Ammon's horn (tissue), 1 donor: ENCODE results near the gene ADAM12.

Experiments
- DNase-seq: peaks from one replicate; pipeline ENCODE4 v3.0.0-alpha.2; 2016; ENCODE audit warnings: low spot score

ADAM12 gene

DNA sequence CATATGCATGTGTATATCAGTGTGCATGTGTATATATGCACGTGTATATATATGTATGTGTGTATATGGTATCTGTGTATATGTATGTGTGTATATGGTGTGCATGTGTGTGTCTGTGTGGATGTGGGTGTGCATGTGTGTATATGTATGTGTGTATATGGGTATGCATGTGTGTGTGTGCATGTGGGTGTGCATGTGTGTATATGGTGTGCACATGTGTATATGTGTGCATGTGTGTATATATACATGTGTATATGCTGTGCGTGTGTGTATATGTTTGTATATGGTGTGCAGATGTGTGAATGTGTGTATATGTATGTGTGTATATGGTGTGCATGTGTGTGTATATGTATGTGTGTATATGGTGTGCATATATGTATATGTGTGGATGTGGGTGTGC, 245.2 kb downstream of the ADAM12 start:
- no peak for DNase-seq

GRCh38 chr10:126140746-126141273, 247.5 kb downstream of the ADAM12 start:
- no peak for DNase-seq

DNA sequence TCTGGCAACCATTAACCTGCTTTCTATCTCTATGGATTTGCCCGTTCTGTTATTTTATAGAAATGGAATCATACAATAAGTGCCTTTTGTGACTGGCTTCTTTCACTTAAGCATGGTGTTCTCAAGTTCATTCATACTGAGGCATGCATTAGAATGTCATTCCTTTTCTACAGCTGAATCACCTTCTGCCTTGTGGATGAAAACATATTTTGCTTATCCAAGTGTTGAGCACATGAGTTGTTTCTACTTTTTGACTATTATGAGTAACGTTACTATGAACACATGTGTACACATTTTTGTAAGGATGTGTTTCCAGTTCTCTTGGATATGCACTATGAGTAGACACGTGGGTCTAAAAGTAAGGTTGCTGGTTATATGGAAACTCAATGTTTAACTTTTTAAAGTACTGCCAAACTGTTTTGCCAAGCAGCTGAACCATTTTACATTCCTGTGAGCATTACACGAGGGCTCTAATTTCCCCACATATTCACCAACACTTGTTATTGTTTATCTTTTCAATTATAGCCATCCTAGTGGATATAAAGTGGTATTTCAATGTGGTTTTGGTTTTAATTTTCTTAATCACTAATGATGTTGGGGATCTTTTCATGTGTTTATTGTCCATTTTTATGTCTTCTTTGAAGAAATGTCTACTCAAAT, 250.6 kb downstream of the ADAM12 start:
- DNase-seq: no peak

DNA sequence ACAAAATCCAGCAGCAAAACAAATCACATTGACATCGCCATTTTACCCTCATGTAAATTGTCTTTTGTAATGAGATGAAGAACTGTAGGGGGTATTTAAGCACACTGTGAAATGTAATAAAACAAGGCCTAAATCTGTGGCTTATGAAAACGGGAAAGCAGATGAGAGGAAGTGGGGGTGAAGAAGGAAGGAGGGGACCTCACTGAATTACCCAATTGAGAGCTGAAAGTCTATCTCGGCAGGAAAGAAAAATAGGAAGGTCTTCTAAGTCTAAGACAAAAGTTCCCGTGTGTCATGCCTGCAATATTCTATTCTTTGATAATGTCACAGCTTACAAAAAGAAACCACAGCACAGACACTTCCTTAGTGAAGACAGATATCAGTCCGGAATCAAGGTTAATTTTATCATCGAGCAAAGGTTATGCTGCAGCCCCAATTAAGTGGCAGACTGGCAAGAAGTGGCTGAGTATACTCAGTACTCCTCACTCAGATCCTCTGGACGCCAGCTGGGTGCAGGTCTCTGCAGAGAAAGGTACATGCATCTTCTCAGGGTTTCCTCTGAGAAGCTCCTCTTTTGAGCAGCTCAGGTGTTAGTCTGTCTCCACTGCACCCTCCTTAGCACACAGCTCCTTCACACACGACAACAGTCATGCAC, 252.2 kb downstream of the ADAM12 start:
- no peak for DNase-seq

DNA sequence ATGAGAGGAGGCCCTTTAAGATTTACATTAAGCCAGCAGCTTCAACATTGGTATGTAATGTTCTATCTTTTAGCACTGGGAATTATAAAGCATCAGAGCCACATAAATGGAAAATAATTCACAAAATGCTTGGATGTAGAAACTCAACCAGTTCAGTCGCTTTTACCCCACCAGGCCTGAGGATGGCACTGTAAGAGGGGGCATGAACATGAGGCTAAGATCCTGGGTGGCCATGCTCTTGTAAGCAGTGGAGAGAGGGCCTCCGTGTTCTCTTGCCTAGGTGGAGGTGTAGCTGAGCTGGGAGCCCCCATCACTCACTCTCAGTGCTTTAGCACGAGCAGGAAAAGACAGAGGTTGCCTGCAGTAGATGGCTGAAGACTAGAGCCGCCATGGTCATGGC, 253.1 kb downstream of the ADAM12 start:
- no peak for DNase-seq

DNA sequence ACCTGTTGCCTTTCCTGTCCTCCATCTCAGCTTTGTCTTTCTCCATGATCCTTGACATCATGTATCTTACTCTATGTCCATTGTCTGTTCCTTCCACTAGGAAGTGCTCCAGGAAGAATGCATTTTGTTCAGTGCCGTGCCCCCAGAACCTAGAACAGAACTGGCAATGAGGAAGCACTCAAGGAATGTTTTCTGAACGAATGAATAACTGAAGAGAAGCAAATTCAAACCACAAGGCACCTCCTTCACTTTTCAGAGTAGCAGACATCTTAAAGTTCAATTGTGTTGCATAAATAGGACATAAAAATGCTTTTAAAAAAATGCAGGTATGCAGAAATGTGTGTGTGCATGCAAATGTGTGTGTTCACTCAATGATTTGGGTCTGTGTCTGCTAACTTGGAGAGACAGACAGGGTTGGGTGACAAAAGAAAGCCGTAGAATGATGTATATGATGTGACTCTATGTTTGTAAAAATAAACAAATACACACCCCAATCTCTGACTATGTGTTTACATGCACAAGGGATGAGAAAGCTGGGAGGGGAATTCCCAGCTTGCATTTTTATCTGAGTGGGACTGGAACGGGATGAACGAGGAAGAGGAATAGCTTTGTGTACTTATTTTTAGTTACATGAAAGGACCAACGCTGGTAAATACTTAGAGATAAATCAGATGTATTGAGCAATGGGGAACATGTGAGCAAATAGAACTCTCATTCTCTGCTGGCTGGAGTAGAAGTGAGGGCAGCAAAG, 254.2 kb downstream of the ADAM12 start:
- DNase-seq: no peak

GRCh38 chr10:126133082-126133620, 255.1 kb downstream of the ADAM12 start:
- no peak for DNase-seq

- DNase-seq: no peak
Observed at GRCh38 chr10:126131341-126131740, 256.9 kb downstream of the ADAM12 start.

GRCh38 chr10:126130271-126130710, 258.0 kb downstream of the ADAM12 start:
- DNase-seq: no peak

- no peak for DNase-seq
Observed at GRCh38 chr10:126129026-126129425, 259.3 kb downstream of the ADAM12 start.

DNA sequence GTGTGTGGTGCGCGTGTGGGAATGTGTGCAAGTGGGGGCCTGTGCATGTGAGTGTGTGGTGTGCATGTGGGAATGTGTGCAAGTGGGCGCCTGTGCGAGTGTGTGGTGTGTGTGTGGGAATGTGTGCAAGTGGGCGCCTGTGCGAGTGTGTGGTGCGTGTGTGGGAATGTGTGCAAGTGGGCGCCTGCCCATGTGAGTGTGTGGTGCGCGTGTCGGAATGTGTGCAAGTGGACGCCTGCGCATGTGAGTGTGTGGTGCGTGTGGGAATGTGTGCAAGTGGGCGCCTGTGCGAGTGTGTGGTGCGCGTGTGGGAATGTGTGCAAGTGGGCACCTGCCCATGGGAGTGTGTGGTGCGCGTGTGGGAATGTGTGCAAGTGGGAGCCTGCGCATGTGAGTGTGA, 259.7 kb downstream of the ADAM12 start:
- no peak for DNase-seq

DNA sequence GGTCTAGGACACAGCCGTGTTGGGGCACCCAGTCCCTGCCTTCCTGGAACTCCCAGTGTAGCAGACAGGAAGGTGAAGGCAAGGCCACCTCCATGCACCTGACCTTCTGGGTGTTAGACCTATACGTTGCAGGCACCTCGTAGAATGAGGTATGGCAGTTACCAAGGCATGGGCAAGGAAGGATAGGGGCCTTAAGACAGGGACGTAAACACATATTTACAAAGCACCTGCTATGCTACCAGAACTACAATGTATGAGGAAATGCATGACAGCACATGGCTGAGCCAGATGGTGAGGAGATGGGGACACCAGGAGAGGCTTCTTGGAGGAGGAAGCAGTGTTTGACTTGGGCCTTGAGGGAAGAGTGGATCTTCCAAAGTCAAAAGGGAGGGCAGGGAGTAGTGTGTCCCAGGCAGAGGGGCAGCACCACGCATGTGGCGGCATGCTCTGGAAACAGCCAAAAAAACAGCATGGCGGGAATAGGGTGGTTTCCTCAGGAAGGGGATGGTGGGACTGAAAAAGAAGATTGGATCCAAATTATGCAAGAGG, 260.7 kb downstream of the ADAM12 start:
- DNase-seq: no peak

DNA sequence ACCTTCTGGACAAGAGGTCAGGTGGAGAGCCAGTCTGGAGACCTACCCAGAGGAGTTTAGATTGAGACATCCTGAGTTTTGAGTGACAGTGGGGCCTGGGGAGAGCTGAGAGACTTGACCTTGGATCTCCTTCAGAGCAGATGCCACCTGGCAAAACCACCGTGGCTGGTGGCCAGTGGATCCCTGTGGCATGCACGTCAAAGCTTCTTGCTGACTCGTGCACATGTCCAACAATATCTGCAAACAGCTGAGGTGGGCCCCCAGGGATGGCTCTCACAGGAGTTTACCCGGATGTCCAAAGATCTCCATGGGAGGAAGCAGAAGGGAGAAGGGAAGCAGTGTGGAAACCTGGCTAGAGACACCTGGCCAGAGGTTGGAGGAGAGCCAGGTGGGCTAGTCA, 261.4 kb downstream of the ADAM12 start:
- no peak for DNase-seq

DNA sequence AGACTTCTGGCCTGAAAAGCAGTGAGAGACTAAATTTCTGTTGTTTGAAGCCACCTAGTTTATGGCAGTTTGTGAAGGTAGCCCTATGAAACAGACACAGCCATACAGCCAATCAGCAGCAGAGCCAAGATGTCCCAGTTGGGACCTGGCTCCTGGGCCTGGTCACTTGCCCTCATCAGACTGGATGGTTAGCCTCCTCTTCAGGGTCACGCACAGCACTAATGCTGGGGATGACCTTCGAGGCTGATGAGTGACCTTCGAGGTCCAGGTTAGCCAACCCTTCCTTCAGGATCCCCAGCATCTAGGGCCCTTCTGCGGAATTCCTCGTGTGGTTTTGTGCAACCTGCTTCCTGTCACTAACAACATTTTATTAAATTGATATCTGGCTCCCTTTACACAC, 262.3 kb downstream of the ADAM12 start:
- no peak for DNase-seq

- DNase-seq: no peak
Observed at GRCh38 chr10:126124668-126125349, 263.5 kb downstream of the ADAM12 start.

DNA sequence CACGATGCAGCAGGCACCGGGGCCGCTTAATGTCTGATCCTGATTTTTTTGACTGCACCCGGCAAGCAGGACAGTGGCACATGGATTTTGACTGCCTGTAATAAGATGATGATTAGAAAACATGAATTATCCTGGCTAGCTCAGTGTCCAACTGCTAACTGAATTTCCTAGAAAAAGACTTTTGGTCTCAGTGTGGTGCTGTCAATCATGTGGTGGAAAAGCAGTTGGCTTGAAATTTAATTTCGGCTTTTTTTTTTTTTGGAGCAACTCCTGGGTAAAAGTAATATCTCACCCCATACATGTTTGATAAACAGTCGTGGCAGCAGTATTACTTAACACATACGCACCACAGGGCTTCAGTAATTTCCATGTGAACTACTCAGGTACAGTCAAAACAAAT, 264.2 kb downstream of the ADAM12 start:
- DNase-seq: no peak

DNA sequence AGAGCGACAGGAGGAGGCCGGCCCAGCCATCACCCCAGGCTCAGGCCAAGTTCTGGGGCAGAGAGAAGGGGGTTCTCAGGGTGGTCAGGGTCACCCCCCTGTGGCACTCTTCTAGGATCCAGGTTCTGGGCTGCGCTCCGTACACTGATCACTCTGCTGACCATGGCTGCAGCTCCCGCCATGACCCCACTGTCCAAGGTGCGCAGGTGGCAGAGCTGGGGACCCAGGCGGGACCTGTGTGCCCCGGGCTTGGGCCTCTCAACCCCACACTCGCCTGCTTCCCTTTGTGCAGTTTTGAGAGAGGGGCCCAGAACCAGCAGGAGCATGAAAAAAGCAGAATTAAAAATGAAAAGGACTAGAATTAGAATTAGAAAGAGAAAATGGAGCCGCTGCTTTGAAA, 264.8 kb downstream of the ADAM12 start:
- no peak for DNase-seq

DNA sequence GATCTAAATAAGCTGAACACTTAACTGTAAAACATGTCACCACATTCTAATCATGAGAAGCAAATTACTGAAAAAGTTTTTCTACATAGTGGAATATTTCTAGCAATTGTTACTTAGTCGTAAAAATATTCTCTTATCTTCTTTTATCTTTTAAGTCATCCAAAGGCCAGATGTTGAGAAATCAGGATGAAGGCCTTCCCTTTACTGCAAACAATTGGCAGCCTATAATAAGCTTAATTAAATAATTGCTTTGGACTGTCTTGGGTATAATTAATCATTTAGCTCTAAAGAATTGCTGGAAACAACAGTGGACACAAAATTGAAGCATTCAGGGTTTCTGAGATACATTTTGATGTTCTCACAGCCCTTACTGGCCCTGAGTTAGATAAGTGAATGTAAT, 265.4 kb downstream of the ADAM12 start:
- DNase-seq: no peak

DNA sequence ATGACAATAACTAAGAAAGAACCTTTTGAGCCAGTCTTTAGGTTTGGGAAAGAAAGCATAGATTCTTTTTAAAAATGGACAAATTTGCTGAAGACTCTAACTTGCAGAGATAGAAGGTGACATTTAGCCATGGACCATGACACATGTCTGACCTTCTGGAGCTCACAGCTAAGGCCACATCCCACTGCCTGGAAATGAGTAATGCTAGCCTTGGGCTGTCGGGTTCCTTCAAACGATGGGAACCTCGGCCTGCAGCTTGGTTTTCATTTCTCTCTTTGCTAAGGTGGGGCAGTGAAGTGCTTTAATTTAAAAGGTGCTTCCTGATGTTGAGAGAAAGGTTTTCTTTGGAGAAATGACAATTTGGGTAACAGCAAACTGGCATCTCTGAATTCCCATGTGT, 268.7 kb downstream of the ADAM12 start:
- no peak for DNase-seq

DNA sequence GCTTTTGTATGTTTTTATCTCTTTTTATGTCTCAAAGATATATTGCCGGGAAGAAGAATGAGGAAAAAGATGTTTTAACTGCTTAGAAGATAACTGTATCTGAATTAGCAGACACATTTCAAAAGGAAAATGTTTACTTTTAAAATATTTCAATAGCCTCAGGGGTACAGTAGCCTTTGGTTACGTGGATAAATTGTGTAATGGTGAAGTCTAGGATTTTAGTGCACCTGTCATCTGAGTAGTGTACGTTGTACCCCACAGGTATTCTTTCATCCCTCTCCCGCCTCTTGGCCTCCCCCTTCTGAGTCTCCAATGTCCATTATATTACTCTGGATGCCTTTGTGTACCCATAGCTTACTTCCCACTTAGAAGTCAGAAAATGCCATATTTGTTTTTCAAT, 269.8 kb downstream of the ADAM12 start:
- DNase-seq: no peak

GRCh38 chr10:126117196-126117595, 271.1 kb downstream of the ADAM12 start:
- no peak for DNase-seq

GRCh38 chr10:126115886-126116285, 272.4 kb downstream of the ADAM12 start:
- no peak for DNase-seq
